Forelimb muscle (tissue), 1 donor: Measurements from ENCODE around the gene S100A1. TPM values are rescaled to one million over a fixed set of nuclear protein-coding genes. Genes with fewer than 3 reads are reported as not detected.
"Not testable (repeated sequence)": the region's sequence is repeated elsewhere in the genome, so short reads cannot be mapped to it uniquely, and the experiment has no call there.

Experiments
- DNase-seq: peaks from one replicate; pipeline ENCODE4 v3.0.0-alpha.2; 2013; ENCODE audit warnings: low read depth
- polyA plus RNA-seq: library from polyadenylated mRNA; unstranded; fragments of 120-200 nt; gene quantifications from one replicate; pipeline ENCODE4 v1.2.1, GENCODE V29; 2013; ENCODE audit not compliant: insufficient read length

The S100A1 gene
- polyA plus RNA-seq, result 8.1 TPM

DNA sequence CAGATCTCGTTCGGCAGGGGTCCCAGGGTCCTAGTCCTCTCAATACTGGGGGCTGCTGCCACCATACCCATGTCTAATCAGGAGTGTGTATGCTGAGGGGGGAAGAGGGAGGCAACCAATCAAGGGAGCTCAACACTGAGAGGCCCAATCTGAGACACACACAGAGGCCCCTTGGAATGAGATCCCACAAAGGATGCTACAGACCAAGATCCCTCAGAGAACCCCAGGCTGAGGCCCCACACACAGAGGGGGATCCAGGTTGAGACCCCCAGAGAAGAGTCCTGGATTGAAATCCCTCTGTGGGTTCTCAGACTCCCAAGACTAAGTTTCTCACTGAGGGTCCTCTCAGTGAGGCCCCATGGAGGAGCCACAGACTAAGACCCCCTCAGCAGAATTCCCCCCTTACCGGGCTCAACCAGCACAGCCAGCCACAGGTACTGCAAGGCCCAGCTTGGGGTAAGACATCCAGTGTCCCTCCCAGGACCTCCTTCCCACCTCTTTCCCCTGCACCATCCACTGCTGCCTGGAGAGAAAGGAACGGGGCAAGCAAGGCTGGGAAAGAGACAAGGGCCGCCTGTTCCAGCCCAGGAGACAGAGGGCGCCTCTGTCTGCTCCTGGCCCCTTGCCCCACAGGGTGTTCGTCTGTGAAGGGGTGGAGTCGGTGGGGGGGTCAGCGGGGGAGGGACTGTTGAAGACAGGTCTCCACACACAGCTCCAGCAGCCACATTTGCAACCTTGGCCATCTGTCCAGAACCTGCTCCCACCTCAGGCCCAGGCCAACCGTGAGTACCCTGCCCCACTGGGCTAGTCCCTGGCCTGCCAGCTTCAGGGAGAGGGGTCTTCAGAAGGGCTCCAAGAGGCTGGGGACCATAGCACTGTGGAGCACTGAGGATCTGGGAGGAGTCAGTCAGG lies at the start of gene S100A1:
TSS of gene S100A1 (plus strand) at position 720 of the 912 bp plus-strand sequence. CDS start 2,088 bp downstream, outside the sequence.
- no peak for DNase-seq

DNA sequence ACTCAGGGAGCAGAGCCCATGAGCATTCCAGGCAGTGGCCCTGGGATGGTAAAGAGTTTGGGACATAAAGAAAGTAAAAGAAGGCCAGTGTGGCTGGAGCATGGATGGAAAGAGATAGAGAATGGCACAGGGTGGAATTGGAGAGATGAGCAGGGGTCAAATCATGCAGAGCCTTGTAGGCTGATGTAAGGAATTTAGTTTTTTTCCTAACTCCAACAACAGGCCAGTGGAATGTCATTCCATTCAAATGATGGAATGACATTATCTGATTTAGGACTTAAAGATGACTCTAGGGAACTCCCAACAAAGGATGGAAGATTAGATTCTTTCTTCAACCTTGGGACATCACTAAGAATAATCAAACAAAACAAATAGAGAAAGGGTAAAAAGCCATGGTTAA lies 49.7 kb upstream of the S100A1 start:
- no peak for DNase-seq

DNA sequence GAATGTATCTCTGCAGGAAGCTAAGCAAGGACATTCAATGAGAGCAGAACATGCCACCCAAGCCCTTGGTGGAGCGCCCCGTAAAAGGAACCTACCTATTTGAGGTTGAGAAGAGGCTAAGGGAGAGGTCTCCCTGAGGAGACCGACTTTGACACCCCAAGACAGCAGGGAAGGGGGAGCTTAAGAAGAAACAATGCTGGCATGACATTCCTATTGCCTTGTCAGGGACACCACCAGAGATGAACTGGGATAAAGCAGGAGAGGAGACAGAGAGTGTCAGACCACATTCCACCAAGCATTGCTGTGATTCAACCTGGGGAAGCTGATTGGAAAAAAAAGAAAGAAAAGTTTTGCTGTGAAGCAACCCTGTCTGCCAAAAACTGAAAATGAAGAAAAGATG lies 49.3 kb upstream of the S100A1 start:
- DNase-seq, result no peak

DNA sequence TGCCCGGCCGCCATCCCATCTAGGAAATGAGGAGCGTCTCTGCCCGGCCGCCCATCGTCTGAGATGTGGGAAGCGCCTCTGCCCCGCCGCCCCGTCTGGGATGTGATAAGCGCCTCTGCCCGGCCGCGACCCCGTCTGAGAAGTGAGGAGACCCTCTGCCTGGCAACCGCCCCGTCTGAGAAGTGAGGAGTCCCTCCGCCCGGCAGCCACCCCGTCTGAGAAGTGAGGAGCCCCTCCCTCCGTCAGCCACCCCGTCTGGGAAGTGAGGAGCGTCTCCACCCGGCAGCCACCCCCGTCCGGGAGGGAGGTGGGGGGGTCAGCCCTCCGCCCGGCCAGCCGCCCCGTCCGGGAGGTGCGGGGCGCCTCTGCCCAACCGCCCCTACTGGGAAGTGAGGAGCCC lies 45.4 kb upstream of the S100A1 start:
- DNase-seq, result not testable (repeated sequence)

DNA sequence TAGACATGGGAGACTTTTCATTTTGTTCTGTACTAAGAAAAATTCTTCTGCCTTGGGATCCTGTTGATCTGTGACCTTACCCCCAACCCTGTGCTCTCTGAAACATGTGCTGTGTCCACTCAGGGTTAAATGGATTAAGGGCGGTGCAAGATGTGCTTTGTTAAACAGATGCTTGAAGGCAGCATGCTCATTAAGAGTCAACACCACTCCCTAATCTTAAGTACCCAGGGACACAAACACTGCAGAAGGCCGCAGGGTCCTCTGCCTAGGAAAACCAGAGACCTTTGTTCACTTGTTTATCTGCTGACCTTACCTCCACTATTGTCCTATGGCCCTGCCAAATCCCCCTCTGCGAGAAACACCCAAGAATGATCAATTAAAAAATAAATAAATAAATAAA lies 44.7 kb upstream of the S100A1 start:
- DNase-seq, result not testable (repeated sequence)

DNA sequence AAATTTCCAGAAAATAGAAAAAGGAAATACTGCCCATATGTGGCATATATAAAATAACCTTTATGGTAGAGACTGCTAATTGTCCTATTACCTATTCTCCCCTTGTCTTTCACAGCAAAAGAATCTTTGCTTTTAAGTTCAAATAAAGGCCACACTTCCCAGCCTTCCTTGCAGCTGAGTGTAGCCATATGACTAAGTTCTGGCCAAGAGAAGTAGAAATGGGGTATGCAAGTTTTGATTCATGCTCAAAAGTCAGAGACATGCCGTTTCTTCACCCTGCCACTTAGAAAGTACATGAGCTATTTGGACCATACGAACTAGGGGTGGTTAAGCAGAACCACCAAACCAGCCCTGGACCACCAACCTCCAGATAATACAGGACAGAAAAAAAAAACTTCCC lies 44.3 kb upstream of the S100A1 start:
- no peak for DNase-seq

DNA sequence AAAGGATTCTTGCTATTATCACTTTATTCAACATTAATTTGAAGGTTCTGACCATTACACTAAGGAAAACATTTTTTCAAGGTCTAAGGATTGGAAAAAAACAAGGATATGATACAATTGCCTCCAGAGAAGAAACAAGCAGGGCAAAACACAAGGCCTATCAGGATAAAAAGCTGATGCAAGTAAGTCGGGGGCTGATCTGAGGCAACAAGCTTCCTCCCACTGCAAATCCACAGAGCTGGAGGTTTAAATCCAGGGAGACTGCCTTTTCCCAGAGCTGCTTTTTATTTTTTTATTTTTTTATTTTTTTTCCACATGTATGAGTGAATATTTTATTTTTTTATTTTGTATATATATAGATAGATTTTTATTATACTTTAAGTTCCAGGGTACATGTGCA lies 43.2 kb upstream of the S100A1 start:
- no peak for DNase-seq

DNA sequence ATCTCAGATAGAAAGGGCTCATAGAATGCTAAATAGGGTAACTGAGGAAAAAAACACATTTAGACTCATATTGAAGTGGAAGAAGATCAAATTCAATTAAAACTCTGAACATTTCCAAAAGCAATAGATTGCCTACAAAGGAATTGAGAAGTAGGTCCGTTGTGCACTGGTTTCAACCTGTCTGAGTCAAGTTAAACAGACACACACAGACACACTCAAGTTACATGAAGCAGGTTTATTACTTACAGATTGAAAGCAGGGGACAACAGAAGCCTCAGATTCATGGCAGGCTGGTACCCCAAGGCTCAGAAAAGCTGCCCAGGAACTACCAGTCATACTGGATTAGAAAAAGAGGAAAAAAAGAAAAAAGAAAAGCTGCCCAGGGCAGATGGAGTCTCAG lies 41.9 kb upstream of the S100A1 start:
- DNase-seq, result no peak

DNA sequence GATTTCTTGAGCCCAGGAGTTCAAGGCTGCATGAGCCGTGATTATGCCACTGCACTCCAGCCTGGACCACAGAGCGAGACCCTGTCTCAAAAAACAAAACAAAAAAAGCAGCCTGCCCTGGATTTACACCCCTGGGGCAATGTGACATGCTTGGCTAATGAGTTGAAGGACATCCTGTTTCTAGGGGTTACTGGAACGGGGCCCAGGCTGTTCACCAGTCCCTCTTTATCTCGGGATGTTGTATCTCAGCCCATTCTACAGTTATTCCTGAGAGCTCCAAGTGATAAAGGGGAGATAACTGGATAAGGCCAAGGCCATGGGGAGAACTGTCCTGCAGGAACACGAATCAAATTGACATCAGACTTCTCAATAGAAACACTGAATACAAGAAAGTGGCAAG lies 40.9 kb upstream of the S100A1 start:
- no peak for DNase-seq

DNA sequence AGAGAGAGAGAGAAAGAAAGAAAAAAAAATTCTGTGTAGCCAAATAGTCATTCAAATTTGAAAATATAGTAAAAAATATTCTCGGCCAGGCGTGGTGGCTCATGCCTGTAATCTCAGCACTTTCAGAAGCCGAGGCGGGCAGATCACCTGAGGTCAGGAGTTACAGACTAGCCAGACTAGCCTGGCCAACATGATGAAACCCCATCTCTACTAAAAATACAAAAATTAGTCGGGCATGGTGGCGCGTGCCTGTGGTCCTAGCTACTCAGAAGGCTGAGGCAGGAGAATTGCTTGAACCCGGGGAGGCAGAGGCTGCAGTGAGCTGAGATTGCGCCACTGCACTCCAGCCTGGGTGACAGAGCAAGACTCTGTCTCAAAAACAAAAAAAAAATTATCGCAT lies 40.2 kb upstream of the S100A1 start:
- DNase-seq, result not testable (repeated sequence)

DNA sequence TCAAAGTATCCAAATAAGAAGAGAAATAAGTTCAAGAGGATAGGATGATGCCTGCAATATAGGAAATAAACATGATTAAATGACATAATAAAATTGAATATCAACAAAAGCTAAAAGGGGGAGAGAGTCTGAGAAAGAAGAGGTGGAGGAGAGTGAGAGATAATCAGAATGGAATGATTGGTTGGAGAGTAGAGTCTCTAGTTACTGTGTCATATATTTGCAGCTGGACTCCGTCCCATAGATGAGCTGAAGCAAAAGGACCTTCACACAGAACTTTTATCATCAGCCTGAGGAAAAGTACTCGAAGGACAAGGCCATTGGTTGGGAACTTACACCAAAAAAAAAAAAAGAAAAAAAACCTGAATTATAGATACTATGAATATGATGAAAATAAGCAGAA lies 39.8 kb upstream of the S100A1 start:
- no peak for DNase-seq

DNA sequence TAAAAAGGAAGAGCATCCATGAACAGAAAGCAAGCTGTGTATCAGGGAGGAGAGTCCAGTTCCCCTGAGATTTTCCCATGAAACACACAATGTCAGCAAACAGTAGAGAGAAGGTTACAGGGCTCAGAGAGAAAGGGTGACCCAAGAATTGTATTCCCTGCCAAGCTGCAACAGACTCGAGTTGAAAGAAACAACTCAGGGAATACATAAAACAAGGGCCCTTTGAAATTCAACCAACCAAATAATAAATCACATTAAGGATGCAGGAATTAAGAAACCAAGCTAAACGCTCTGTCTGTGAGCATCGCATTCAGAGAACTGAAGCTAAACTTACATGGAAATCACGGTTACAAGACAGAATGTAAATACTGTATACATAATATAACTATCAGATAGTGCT lies 35.5 kb upstream of the S100A1 start:
- DNase-seq, result no peak

DNA sequence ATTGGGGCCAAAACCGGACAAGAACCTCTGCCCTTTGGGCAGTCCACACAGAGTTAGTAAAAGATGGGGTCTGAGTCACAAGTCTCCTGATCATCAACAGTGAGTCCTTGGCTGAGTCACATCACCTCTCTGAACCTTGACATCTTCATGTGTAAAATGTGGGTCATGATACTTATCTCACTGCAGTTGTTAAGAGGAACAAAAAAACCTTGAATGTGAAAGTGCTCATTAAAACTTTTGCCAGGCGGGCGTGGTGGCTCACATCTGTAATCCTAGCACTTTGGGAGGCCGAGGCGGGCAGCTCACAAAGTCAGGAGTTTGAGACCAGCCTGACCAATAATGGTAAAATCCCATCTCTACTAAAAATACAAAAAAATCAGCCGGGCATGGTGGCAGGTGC lies 31.0 kb upstream of the S100A1 start:
- no peak for DNase-seq

DNA sequence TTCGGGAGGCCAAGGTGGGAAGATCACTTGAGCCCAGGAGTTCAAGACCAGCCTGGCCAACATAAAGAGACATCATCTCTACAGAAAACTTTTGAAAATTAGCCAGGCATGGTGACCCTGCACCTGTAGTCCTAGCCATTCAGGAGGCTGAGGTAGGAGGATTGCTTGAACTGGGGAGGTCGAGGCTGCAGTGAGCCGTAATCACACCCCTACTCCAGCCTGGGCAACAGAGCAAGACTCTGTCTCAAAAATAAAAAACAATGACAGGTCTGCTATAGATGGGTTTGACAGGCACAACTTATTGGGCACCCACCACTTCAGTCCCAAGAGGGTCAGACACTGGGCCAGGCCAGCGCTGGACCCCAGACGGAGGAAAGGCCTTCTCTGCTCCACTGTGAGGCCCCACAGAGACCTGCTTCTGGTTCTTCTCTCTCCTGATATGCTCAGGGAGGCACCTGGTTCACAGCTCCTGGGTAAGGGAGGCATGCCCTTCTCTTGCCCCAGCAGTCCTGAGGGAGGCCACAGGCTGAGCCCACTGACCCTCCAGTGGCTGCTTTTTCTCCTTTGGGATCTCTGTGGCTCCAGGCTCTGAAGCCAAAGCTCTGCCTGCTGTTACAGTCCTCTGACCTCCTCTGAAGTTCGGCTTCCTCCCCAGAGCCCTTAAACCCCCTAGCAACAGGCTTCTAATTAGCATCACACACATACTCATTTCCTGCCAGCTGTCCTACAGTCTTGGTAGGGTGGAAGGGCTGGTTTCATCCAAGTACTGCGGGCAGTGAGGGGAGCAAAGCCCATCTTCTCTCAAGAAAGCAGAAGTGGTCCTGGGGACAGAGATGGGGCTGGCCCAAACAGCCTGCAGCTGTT lies 29.7 kb upstream of the S100A1 start:
- DNase-seq, result no peak

DNA sequence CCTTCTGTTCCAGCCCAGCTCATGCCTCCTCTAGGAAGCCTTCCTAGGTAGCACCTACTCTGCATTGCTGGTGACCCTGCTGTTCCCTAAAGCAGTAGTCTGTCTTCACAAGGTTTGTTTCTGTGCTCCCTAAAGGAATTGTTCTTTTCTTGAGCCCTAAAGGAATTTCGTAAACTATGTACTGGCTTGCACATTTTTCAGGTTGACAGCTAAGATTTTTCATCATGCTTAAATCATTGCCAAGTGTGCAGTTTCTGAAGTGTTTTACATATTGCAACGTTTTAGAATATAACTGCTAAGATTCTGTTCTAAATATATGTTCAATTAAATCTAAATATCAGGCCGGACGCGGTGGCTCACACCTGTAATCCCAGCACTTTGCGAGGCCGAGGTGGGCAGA lies 28.4 kb upstream of the S100A1 start:
- DNase-seq, result no peak

DNA sequence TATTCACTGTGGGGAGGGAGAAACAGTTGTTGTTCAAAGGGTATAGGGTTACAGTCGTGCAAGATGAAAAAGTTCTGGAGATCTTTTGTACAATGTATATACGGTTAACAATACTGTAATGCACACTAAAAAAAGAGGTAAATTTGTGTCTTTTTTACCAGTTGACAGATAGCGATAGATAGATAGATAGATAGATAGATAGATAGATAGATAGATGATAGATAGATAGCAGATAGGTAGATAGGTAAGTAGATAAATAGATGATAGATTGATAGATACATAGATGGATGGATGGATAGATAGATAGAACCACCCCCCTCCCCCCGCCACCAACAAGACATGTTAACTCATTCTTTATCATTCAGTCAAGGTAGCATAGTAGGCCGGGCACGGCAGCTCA lies 25.5 kb upstream of the S100A1 start:
- DNase-seq, result no peak

DNA sequence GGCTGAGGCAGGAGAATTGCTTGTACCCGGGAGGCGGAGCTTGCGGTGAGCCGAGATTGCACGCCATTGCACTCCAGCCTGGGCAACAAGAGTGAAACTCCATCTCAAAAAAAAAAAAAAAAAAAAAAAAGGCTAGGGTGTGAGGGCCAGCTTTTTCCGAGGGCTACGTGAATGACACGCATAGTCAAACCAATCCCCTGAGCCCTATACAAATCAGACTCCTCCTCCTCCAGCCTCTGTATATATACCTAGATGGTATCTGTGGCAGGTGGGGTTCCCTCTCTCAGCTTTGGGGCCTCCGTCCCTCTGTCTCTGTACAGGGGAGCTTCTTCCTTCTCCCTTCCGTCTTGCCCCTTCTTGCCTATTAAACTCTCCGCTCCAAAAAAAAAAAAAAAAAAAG lies 22.0 kb upstream of the S100A1 start:
- DNase-seq, result no peak

DNA sequence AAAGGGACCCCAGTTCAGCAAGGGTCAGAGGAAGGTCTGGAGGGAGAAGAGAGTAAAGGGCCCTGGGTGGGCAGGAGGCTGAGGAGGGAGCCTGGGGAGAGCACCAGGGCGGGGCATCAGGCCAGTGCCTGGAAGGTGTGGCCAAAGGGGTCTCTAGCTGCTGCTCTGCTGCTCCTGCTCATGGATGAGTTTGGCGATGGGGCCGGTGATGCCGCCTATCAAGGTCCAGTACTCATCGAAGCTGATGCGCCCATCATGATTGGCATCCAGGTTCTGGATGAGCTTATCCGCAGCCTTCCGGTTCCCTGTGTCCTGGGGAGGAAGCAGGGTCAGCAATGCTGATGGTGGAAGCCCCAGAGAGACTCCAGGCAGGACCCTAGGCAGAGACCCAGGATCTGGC lies 20.9 kb upstream of the S100A1 start:
- DNase-seq, result no peak

DNA sequence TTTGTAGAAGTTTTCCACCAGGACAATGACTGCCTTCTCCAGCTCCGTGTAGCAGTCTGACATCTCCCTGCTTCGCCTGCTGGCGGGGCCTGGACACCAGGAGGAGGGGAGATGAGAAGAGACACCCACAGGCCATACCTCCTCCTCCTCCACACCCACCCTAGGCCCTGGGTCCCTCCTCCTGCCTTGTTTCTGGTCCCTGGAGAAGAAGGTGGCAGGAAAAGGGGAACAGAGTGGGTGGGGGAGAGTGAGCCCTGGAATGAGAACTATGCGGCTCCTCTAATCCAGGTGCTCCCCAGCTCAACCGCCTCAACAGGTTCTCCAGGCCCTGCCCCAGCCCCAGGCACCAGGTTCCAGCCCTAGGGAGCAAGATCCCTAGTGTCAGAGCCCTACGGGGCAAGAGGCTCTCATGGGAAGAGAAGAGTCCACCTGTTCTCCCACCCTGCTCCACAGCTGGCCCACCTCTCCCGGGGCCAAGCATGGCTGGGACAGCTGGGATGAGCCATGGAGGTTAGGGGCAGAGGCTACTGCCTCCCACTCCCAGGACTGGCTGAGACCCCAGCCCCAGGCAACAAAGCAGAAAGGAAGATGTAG lies 20.0 kb upstream of the S100A1 start:
- no peak for DNase-seq

DNA sequence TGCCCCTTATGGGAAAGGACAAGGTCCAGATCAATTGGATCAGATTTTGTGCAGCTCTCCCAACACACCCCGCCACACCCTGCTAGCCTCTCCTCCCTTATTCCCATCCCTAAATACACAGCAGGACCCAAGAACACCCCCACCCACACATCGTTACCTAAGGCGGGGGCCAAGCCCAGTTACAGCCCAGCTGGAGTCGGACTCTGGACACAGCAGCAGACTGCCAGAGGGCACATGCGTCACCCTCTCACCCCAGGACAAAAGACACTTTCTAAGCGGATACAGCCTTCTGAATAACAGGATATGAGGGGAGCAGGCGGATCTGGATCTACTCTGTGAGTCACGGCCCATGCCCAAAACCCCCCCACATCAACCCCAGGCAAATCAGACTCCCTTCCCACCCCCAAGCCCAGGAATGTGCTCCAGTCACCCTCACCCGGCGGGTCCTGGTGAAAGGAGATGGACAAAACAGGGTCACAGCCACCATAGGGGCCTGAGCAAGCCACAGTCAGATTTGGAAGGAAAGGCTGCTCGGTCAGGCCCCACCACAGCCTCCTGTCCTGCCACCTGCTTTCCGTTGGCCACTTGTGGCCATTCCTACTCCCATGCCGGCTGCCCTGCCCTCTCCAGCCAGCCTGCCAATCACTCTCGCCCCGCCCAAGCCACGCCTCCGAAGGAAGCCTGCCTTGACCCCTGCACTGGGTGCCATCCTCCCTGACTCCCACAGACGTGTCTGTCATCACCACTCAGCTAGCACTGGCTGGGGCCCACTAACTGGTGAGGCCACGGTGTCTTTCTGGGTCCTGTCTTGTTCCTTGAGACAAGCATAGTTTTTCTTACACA lies 19.3 kb upstream of the S100A1 start:
- DNase-seq, result no peak

DNA sequence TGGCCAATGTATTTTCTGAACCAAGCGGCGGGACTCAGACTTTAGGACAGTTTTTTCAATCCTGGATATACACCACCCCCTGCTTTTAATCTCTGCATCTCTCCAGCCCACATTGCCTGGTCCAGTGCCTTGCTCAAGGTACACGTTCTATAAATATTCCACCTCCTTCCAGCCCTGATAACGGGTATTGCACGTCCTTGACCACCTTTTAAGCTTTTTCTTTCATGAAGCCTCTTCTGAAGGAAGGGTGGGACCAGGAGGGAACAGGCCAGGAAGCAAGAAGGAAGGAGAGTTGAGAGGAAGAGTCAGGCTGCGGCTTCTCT lies 18.7 kb upstream of the S100A1 start:
- DNase-seq, result no peak

DNA sequence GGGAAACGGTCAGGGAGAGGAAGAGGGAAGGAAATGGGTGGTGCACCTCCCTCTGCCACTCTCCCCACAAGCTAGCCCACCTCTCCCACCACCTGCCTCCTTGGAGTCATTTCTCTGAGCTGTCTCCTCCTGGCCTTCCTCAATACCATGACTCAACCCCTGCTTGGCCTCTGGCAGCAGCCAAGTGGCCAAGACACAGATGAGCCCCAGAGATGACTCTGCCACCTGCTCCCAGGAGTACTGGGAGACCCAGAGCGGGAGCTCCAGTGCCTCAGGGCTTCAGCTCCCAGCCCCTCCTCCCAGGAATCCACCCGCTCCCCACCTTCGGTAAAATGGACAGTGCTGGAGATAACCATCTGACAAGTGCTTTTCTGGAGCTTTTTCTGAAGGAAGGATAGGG lies 17.9 kb upstream of the S100A1 start:
- DNase-seq, result no peak
